Iris pigment epithelial cell (primary cell): ENCODE measurements around the gene DNASE1L3.

Experiments used
- DNase-seq: peaks from one replicate; pipeline ENCODE4 v3.0.0-alpha.2; 2011; ENCODE audit warnings: low read depth

DNASE1L3 gene

DNA sequence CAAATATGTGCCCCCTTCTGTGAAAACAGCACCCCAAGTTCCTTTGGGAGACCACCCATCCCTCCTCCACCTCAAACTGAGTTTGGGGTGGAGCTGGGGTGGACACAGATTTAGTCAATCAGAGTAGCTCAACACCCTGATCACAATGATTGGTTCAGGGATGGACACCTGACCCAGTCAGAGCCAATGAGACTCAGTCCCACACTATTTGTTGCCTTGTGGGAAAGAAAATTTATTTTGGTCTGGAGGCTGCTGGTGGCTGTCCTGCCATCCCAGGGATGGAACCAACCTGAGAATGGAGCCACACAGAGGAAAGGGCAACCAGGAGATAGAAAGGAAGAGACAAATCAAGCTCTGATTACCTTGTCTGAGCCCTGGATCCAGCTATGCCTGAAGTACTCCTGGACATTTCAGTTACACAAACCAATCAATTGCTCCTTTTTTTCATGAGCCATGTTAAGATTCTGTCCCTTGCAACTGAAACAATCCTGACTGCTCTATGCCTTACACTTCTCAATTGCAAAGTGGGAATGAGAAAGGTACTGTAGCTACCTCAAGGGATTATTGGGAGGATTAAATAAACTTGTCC lies 10.6 kb downstream of the DNASE1L3 start:
- no peak for DNase-seq

DNA sequence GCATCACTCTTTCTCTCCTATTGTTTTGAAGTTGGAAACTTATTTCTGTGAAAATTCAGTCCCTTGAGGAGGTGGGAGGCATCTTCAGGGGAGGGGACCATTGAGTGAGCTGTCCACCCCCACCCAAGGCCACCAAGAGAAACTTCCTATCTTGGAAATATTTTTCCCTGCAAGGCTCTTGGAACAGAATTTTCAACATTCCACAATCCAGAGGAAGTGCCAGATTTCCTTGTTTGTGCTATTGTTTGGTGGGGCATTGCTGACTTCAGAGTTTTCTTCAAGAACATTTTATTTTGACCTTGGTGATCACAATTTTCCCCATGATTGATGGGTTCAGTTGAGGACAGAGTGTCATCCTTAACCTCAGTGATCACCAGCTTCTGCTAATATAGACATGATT lies 12.0 kb downstream of the DNASE1L3 start:
- no peak for DNase-seq

DNA sequence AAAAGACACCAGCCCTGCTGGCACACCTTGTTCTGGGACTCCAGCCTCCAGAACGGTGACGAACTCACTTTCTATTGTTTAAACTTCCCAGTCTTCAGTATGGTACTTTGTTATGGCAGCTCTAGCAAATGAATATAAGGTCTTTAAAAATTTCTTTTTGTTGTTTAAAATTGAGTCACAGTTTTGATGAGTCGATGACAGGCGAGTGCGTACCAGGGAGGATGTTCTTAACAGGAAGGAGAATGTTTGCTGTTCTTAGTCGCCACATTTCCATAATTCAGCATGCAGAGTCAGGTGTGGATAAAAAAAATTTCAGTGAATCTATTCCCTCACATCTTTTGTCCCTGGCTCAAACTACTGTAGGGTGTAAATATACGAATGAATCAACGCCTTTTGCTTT lies 12.4 kb downstream of the DNASE1L3 start:
- DNase-seq: peak; percentile 43

DNA sequence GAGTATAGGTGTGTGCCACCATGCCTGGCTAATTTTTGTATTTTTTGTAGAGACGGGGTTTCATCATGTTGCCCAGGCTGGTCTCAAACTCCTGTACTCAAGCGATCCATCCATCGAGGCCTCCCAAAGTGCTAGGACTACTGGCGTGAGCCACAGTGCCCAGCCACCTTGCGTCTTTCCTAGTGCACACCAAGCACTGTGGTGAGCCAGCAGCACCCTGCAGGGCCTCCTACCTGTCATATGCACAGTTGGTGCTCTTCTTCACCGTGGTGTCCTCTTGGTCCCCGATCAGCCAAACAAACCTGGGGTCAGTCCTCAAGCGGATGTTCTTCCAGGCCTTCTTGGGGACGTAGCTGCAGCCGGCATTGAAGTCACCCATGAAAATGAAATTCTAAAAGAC lies 13.2 kb downstream of the DNASE1L3 start:
- DNase-seq: no peak

DNA sequence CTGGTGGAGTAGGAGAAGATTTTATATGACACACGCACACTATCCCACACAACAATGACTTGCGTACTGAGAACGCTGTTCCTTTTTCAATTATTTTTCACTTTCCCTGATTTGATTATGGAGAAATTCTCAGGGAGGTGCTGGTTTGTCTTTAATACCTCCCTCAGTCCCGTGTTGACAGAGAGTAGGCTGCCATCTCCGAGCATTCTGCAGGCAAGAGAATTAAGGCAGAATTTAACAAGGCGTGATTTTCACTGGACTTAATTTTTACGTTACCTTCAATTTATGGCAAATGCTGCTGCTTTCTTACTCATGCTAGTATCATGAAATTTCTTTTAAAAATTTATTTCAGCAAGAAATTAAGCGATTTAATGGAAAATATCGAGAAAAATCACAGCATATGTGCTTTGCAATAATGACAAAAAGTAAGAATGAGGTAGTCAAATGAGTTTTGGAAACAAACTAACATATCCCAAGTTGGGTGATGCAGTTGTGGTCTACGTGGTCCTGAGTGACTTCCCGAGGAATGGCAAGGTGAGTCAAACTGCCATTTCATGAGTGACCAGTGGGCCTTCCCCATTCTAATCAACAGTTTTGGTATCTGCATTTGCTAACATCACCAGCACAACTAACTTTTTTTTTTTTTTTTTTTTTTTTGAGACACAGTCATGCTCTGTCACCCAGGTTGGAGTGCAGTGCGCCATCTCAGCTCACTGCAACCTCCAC lies 16.9 kb downstream of the DNASE1L3 start:
- no peak for DNase-seq

DNA sequence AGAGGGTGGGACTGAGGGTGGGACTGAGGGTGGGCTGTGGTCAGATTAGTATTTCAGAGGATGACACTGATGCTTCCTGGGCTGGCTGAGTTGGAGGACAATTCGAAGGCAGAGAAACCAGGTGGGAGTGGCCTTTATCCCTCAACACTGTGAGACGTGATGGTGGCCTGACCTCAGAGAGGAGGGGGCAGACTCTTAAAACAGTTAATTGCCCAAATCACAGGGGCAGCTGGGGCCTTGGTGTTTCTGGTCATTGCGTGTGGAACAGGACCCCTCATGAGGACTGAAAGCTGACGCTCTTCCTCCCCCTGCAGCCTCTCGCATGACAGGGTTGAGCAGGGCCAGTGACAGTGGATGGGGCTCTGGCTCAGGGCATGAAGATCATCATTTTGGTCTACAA lies 18.7 kb downstream of the DNASE1L3 start:
- no peak for DNase-seq

DNA sequence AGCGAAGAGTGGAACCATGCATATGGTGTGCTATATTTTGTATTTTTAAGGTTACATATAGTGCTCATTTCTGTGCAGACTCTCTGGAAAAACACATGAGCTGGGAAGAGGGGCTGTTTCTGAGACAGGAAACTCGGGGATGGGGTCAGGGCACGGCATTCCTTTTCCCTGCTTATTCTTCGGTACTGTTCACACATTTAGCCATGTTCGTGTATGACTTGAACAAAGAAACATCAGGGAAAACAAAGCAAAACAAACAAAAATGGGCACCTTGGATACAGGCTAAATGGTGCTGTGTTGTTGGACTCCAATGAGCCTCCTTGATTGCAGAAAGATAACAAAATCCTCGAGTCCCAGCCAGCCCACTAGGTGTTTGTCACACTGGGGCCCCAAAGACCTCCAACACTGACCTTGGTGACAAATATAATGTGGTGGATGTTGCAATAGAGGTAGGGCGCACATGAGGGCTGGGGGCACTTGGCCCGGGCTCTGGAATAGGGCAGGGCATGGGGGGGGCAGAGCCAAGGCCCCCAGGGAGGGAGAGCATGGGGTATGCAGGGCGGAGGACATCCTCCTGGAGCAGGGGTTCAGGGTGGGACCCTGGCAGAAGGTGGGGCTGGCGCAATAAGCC lies 19.3 kb downstream of the DNASE1L3 start:
- no peak for DNase-seq

DNA sequence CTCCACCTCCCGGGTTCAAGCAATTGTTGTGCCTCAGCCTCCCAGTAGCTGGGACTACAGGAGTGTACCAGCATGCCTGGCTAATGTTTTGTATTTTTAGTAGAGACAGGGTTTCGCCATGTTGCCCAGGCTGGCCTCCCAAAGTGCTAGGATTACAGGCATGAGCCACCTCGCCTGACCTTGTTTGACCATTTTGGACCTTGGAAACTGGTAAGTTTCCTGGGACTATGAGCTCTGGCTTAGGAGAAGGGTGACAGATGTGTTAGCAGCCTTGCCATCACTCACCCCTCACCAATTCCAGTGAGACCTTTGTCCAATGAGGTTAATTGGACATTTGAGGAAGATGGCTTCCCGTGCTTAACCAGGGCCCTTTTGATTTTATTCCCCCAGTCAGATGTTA lies 19.9 kb downstream of the DNASE1L3 start:
- no peak for DNase-seq

DNA sequence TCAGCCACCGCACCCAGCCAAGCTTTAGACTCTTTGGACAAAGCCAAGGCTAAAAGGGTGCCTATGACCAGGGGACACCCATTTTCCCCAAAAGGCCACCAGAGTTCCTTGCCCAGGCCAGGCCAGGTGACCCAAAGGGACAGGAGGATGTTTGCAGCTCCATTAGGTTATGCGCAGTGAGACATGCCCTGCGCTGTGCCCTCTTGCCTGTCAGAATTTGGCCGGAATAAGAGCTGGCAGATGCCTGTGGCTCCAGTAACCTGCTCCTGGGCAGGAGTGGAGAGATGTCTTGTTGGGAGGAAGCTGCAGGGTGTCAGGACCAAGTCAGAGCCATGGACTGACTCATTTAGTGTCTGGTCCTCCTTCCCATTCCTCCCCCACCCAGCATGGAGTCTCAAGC lies 20.5 kb downstream of the DNASE1L3 start:
- DNase-seq: no peak

DNA sequence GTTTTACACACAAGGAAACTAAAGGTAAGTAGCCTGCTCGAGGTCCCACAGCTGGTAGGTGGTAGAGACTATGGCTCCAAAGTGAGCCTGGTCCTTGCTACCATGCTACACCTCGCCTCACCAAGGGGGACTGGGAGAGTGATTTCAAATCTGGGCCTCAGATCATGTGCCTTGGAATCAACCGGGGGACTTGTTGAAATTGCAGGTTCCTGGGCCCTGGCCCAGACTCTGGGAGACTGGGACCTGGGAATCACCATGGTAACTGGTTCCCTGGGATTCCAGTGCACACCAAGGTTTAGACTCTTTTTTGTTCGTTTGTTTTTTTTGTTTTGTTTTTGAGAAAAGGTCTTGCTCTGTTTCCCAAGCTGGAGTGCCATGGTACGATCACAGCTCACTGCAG lies 21.1 kb downstream of the DNASE1L3 start:
- DNase-seq: no peak

DNA sequence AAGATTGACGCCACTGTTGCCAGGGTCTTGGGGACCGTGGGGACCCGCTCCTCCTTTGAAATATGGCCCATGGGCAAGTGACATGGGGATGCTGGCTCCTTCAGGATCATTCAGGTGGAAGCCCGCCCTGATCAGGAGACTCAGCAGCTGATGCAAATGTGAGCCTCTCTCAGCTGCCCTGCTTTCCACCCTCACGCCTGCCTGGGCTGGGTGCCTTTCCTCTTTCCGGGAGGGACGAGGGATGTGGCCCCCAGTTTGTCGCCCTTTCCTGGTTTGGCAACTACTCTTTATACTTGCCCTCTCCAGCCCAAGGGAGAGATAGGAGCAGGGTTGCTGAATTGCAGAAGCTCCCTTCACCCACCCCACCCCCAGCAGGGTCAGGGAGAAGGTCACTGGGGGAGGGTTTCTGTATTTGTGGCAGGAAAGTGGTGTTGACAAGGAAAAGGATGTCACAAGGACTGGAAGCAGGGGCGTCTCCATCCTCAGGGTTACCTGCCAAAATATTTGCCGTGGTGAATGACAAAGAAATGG lies 21.8 kb downstream of the DNASE1L3 start:
- no peak for DNase-seq

DNA sequence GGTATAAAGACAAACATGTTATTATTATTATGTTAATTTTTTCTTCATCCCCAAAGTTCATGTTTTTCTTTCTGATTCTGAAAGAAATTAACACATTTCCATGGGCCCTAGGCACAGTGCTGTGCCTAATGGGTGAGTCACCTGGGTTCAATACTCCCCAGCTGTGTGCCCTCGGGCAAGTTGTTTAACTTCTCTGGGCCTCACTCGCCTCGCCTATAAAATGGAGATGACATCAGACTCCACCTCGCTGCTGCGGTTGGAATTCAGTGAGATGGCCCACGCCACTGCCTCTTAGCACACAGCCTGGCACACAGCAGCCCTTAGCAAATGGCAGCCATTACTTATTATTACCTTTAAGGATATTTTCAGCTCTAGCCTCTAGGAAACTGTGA lies 22.6 kb downstream of the DNASE1L3 start:
- no peak for DNase-seq

DNA sequence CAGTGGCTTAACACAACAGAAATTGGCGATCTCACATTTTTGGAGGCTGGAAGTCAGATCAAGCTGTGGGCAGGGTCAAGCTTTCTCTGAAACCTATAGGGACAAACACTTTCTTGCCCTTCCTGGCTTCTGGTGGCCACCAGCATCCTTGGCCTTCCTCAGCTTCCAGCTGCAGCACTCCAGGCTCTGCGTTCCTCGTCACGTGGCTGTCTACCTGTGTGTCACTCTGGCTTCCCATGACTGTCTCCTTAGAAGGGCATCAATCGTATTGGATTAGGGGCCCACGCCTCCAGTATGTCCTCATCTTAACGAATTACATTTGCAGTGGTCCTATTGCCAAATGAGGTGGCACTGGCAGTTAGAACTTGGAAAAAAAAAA lies 25.8 kb downstream of the DNASE1L3 start:
- no peak for DNase-seq

DNA sequence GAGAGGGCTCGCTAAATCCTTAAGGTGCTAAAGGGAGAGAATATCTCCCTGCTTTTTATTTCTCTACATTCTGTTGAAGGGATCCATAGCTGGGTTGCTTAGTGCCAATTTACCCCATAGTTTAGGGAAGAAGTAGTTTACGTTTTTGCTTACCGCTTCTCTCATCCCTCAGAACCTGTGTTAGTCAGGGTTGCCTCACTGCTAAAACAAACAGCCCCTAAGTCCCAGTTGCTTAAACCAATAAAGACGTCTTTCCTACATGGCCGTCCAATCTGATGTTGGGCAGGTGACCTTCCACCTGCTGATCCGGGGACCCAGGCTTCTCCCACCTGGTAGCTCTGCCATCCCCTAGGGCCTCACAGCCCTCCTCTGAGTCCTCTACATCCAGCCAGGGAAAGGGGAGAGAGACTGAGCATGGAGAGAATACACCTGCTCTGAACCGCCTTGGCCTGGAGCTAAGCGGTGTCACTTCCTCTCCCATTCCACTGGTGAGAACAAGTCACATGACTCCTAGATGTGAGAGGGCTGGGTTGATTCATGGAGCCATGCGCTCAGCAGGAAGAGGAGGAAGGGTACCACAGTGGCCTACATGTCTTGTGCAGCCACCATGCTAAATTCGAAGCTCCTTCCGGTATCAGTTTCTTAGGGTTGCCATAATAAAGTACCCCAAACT lies 26.3 kb downstream of the DNASE1L3 start:
- no peak for DNase-seq

DNA sequence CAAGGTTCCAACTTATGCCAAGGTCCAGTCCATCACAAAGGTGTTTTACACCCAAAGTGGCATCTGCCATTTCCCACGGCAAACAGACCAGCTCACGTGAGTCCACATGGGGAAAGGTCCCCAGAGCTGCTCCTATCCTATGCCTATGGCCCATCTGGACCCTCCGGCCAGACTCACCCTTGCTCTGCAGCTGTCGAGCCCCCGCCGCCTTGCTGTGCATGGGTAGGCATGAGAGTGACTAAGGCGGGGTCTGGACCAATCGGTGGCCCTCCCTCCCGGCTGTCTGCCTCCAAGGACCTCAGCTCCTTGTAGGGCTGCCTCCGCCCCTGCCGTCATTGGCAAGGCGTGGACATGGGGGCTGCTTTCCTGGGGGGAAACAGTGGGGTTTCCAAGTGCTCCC lies 26.9 kb downstream of the DNASE1L3 start:
- no peak for DNase-seq

DNA sequence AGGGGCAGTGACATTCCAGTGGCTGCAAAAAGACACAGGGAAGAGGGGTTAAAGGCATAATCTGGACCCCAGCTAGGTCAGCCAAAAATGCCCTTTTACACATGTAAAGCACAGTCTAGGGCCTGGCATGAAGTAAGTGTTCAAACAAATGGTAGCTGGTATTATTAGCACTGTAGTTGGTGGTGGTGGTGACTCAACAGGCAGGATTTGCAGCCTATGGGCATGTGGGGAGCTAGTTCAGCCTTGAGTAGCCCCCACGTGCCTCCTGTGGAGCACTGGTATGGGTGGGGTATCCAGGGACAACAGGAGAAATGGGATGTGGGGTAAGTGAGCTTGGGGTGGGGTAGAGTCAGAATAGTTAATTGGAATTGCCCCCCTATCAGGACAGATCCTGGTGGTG lies 27.6 kb downstream of the DNASE1L3 start:
- no peak for DNase-seq

DNA sequence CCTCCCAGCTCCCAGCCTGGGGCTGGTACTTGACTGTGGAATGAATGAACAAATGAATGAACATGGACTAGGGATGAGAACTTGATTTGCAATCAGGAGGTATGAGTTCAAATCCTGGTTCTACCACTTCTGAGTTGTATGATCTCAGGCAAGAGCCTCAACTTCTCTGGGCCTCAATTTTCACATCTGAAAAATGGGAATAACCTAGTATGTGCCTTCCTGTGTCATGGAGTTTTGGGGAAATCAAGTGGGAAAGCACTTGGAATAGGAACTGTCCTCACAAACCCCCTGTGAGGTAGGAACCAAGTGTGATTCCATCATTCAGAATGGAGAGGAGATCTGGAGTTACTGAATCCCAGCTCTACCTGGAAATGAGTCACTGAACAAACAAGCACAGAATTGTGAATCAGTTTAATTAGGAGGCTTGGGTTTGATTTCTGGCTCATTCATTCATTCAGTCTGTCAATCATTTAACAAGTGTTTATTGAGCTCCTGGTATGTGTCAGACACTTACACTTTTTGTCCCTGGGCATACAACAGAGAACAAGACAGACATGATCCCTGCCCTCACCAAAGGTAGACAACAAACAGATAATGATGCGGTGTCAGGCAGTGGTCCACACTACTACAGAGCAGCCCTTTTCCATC lies 29.7 kb downstream of the DNASE1L3 start:
- DNase-seq: no peak

DNA sequence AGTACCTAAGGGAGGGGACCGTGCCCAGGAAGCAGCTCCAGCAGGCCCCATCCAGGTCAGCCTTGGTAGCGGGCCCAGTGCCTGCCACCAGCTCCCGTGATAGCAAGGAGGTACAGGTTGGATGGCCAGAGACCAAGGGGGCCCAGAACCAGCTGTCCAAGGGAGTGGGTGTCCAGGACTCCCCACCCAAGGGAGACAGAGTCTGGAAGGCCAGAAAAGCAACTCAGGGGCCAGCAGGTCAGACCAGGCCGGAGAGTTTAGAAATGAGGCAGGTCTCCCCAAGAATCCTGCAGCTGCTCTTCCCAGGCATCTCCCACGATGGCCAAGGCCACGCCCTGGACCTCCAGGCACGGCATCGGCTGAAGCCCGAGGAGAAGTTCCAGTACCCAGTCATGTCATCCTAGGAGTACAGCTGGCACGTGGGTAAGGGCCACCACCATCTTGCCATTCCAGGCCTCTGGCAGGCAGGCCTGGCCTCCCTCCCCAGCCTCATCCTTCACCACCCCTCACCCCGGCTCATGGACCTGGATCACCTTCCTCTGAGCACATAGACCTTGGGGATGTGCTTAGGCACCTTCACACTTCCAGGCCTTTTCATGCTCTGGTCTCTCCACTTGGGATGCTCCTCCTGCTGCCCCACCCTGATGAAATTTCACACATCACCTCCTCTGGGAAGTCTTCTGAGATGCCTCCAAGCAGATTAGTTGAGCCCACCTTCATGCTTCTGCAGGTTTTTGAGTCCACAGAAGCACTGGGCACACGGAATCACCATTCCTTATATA lies 30.5 kb downstream of the DNASE1L3 start:
- DNase-seq: no peak

DNA sequence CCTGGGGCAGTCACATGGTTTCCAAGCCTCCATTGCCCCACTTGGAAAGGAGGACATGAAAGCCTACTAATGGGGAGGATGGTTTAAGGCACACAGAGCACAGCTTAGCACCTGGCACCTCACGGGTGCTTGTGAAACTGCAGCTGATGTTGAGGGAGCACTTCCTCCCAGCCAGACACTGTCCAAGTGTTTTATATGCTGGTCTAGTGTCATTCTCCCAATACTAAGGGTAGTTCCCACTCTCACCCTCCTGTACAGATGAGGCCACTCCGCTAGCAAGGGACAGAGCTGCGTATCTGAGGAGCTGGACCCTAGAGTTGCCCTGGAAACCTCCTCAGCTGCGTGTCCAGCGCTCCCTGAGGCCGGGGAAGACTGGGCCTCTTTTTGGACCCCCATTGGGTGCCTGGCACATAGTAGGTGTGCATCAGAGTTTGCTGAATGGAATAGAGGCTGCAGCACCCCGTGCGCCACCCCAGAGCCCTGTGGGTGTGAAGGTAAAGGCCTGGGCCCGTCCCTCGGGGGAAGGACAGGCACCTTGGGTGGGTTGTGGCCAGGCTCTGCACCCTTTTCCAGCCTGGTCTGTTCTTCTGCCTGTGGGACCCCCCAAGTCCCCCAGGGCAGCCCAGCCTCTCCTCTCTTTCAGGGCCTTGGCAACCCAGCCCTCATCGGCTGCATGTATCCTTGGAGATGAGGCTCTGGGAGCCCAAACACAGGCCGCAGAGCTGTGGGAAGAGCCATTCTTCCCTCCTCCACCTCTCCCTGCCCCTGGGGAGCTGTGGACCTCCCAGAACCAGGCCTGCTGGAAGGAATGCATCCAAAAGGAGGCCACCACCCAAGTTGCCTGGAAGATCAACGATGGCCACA lies 31.3 kb downstream of the DNASE1L3 start:
- no peak for DNase-seq

DNA sequence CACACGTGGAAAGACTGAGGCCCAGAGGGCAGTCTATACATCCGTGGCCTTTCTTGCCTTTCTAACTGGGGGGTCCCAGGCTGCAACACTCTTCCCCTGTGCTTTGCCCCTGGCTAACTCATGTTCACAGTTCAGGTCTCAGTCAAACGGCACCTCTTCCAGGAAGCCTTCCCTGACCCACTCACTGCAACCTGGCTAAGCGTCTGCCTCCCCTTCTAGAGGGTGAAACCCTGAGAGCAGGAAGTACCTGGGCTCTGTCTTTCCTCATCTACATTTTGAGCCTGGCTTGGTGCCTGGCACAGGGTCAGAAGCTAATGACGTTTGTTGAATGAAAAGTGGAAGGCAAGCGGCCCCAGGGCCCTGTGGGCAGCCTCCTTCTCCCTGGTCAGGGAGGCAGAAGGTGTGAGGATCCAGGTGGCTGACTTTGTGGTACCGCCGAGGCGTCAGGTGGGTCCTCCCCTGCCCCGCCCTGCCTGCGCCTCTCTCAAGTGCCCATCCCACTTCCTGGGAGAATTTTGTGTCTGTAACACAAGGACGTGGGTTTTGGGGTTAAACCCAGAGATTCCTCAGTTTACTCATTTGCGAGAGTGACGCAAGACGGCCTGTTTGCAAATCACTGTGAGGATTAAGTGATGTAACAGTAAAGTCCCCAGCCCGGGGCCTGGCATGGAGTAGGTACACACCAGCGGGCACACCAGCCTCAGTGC lies 32.1 kb downstream of the DNASE1L3 start:
- DNase-seq: no peak
